ENCODE measurements around the gene HERC2. TPM values are rescaled to one million over a fixed set of nuclear protein-coding genes. Genes with fewer than 3 reads are reported as not detected.
A peak's percentile ranks its signal among the peaks of the same experiment; 100 is the strongest.

The HERC2 gene
- total RNA-seq, 1 experiment from 2014 or later = 69.7 TPM

- TF ChIP-seq TCF7L2 (IDR thresholded peaks at IDR 0.05; ENCODE audit: low read depth, low read length) (no peak), POLR2AphosphoS5 (IDR thresholded peaks at IDR 0.05; ENCODE audit: low read depth, low read length) (no peak), REST (IDR thresholded peaks at IDR 0.05; ENCODE audit: insufficient read depth in 1 of 2, low read depth in 2 of 2, low read length in 1 of 2) (no peak), SIN3A (IDR thresholded peaks at IDR 0.05; ENCODE audit: borderline replicate concordance, insufficient read depth, low read depth, low read length) (no peak), CTCF (IDR thresholded peaks at IDR 0.05) (no peak)
- Histone ChIP-seq H3K4me3 (ENCODE audit: low read depth in 2 of 2, low read length in 2 of 2) (peak overlapping the region; percentile 42 to 72), H3K27me3 (ENCODE audit: control insufficient read depth, insufficient read depth, low read length) (no peaks in the 10 kb centered on the region), H3K27ac (ENCODE audit: low read length) (no peak overlapping the region; the same call in 1 of the 2 replicates), H3K9me3 (ENCODE audit: control insufficient read depth, insufficient read depth, low read depth, low read length) (no peaks in the 10 kb centered on the region), H3K4me1 (ENCODE audit: control insufficient read depth, insufficient read depth, low read length) (peaks cover 7% of the 10 kb centered on the region; the same call in 1 of the 2 replicates), H3K36me3 (ENCODE audit: control insufficient read depth, insufficient read depth, low read length) (no peaks in the 10 kb centered on the region)
- in situ Hi-C loops (cut with HindIII; ENCODE audit: low pct_unique_long_range_greater_than_20kb, low sequenced_read_pairs) = no loop called here
- ATAC-seq = no peak
- POLR2A ChIA-PET = no interaction called here
- no peak for DNase-seq (ENCODE audit: low read depth, low spot score)
- no TSS peak for BruUV-seq (replicated peaks)
- intact Hi-C loops (cut with micrococcal nuclease; ENCODE audit: unreplicated experiment) = no loop called here
- CTCF ChIA-PET = no interaction called here
Measured at GRCh38 chr15:28096411-28096669, 225.6 kb downstream of the HERC2 start.

- in situ Hi-C loops (cut with HindIII; ENCODE audit: low pct_unique_long_range_greater_than_20kb, low sequenced_read_pairs) (no loop called here), intact Hi-C loops (cut with micrococcal nuclease; ENCODE audit: unreplicated experiment) (no loop called here)
- TF ChIP-seq POLR2AphosphoS5 (IDR thresholded peaks at IDR 0.05; ENCODE audit: low read depth, low read length) = no peak
- TF ChIP-seq CTCF (IDR thresholded peaks at IDR 0.05) = no peak
- TF ChIP-seq REST (IDR thresholded peaks at IDR 0.05; ENCODE audit: insufficient read depth in 1 of 2, low read depth in 2 of 2, low read length in 1 of 2) = no peak
- no peak for TF ChIP-seq TCF7L2 (IDR thresholded peaks at IDR 0.05; ENCODE audit: low read depth, low read length)
- no peak for TF ChIP-seq SIN3A (IDR thresholded peaks at IDR 0.05; ENCODE audit: borderline replicate concordance, insufficient read depth, low read depth, low read length)
- no TSS peak for BruUV-seq (replicated peaks)
- H3K4me1 ChIP-seq (ENCODE audit: control insufficient read depth, insufficient read depth, low read length) = peaks cover 7% of the 10 kb centered on the region; the same call in 1 of the 2 replicates
- no peak overlapping the region for H3K27ac ChIP-seq (ENCODE audit: low read length)
- ATAC-seq (peak; percentile 35), DNase-seq (ENCODE audit: low read depth, low spot score) (no peak)
- no peaks in the 10 kb centered on the region for H3K9me3 ChIP-seq (ENCODE audit: control insufficient read depth, insufficient read depth, low read depth, low read length)
- ChIA-PET POLR2A (interaction anchor here (0.6 kb wide), 1 partner anchor 715 kb away, joined by 7 read pairs; no protein-coding TSS in a partner anchor), CTCF (interaction anchor here (0.6 kb wide), 1 partner anchor 132 kb away, joined by 13 read pairs; no protein-coding TSS in a partner anchor)
- peak overlapping the region; percentile 42 to 72 for H3K4me3 ChIP-seq (ENCODE audit: low read depth in 2 of 2, low read length in 2 of 2)
- H3K27me3 ChIP-seq (ENCODE audit: control insufficient read depth, insufficient read depth, low read length) = 0 out of 2 replicates have a peak, but pooled peaks cover 2% of the 10 kb centered on the region
- no peaks in the 10 kb centered on the region for H3K36me3 ChIP-seq (ENCODE audit: control insufficient read depth, insufficient read depth, low read length)
Measured at GRCh38 chr15:28094732-28095521, 227.1 kb downstream of the HERC2 start.
